SJCRH30 (cell line): ENCODE measurements around the gene LMOD3. TPM values are rescaled to one million over a fixed set of nuclear protein-coding genes. Genes with fewer than 3 reads are reported as not detected.

Experiments used
- DNase-seq, 2 experiments: peaks; one replicate each; pipeline ENCODE4 v3.0.0-alpha.2; 2015 to 2020
- H3K27ac ChIP-seq: fragments of 250-450 bp; sonication (Bioruptor Pico); 2 replicates; pipeline ENCODE4 v1.5.1; 2020; ENCODE audit warnings: mild to moderate bottlenecking, moderate library complexity
- H3K27me3 ChIP-seq: fragments of 250-450 bp; sonication (Bioruptor Pico); 2 replicates; pipeline ENCODE4 v1.5.1; 2020; ENCODE audit warnings: mild to moderate bottlenecking, moderate library complexity
- H3K36me3 ChIP-seq: fragments of 250-450 bp; sonication (Bioruptor Pico); 2 replicates; pipeline ENCODE4 v1.5.1; 2020; ENCODE audit warnings: mild to moderate bottlenecking, moderate library complexity
- H3K4me1 ChIP-seq: fragments of 250-450 bp; sonication (Bioruptor Pico); 2 replicates; pipeline ENCODE4 v1.5.1; 2020; ENCODE audit warnings: mild to moderate bottlenecking, moderate library complexity
- H3K4me3 ChIP-seq: fragments of 250-450 bp; sonication (Bioruptor Pico); 2 replicates; pipeline ENCODE4 v1.5.1; 2020; ENCODE audit warnings: mild to moderate bottlenecking, moderate library complexity
- H3K9me3 ChIP-seq: fragments of 250-450 bp; sonication (Bioruptor Pico); replicated peaks from 2 replicates; pipeline ENCODE4 v1.5.1; 2020; ENCODE audit warnings: mild to moderate bottlenecking, moderate library complexity
- total RNA-seq: library from RNA; depleted of rRNA; stranded (reverse); fragments of >200 nt; shearing (Covaris generic); gene quantifications from 2 replicates; pipeline ENCODE4 v1.2.3, GENCODE V29; 2014; rRNA removed

The LMOD3 gene
- total RNA-seq, 1 experiment from 2014 or later = 1.0 TPM

DNA sequence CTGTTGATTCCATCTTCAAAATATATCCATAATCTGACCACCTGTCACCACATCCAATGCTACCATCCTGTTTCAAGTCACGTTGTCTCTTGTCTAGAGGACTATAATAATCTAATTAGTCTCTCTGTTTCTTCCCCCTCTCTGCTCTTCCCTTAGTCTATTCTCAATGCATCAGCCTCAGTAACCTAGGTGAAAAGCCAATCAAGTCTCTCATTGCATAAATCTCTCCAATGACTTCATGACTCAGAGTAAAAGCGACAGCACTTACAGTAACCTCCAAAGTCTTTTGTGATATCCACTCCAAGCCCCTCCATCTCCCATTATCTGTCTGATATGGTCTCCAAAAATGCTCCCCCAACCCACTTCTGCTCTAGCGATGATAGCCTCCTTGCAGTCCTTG lies 49.5 kb downstream of the LMOD3 start:
- Histone ChIP-seq H3K36me3 (peaks cover 4% of the 10 kb centered on the region; the same call in 1 of the 2 replicates), H3K4me1 (no peaks in the 10 kb centered on the region), H3K27me3 (no peaks in the 10 kb centered on the region), H3K4me3 (no peak overlapping the region), H3K27ac (no peak overlapping the region), H3K9me3 (no peaks in the 10 kb centered on the region)
- no peak for DNase-seq

DNA sequence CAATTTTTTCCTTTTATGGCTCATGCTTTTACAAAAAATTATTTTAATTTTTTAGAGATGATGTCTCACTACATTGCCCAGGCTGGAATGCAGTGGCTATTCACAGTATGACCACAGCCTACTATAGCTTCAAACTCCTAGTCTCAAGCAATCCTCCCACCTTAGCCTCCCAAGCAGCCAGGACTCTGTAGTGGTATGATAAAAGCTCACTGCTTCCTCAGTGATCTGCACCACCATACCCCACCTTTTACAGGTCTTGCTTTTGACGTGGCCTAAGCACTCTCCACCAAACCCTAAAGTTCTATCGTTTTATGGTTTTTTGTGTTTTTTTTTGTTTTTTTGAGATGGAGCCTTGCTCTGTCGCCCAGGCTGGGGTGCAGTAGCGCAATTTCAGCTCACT lies 56.3 kb downstream of the LMOD3 start:
- DNase-seq = no peak
- no peaks in the 10 kb centered on the region for H3K27me3 ChIP-seq
- no peaks in the 10 kb centered on the region for H3K4me1 ChIP-seq
- H3K36me3 ChIP-seq = peaks cover 17% of the 10 kb centered on the region
- no peak overlapping the region for H3K27ac ChIP-seq
- H3K4me3 ChIP-seq = no peak overlapping the region
- no peaks in the 10 kb centered on the region for H3K9me3 ChIP-seq

DNA sequence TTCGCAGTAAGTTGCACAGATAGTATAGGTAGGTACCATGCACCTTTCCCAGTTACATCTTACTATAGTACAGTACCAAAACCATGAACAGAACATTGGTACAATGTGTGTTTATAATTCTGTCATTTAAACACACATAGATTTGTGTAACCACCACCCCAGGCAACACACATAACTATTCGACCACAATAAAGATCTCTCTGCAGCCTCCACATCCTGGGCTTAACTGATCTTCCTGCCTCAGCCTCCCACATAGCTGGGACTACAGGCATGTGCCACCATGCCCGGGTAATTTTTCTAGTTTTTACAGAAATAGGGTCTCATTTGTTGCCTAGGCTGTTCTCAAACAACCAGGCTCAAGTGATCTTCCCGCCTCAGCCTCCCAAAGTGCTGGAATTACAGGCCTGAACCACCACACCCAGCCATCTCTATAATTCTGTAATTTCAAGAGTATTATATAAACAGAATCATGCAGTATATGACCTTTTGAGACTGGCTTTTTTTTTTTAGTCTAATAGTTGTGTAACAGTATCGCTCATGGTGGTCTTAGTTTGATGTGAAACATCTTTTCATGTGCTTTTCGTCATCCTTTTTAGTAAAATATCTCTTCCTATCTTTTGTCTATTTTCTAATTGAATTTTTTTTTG lies 57.0 kb downstream of the LMOD3 start:
- no peaks in the 10 kb centered on the region for H3K4me1 ChIP-seq
- DNase-seq = no peak
- no peaks in the 10 kb centered on the region for H3K9me3 ChIP-seq
- H3K36me3 ChIP-seq = peaks cover 17% of the 10 kb centered on the region
- no peak overlapping the region for H3K4me3 ChIP-seq
- H3K27ac ChIP-seq = no peak overlapping the region
- no peaks in the 10 kb centered on the region for H3K27me3 ChIP-seq

DNA sequence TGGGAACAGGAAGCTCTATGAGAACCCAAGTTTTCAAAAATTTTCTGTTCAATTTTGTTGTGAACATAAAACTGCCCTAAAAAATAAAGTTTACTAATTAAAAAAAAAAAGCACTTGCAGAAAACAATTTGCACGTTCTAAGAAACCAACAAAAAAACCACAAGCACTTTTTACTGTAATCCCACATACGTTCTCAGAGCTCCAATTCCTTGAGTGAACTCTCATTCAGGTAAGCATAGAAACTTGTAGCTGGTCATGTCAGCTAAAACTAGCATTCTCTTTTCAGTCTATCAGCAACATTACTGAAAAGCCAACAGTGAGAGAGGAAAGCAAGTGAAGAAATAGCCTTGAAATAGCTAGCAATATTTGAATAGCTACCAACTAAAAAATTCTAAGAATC lies 58.8 kb downstream of the LMOD3 start:
- H3K4me3 ChIP-seq = no peak overlapping the region
- H3K4me1 ChIP-seq = no peaks in the 10 kb centered on the region
- no peaks in the 10 kb centered on the region for H3K9me3 ChIP-seq
- H3K36me3 ChIP-seq = peaks cover 17% of the 10 kb centered on the region
- no peak for DNase-seq
- H3K27me3 ChIP-seq = no peaks in the 10 kb centered on the region
- H3K27ac ChIP-seq = no peak overlapping the region

DNA sequence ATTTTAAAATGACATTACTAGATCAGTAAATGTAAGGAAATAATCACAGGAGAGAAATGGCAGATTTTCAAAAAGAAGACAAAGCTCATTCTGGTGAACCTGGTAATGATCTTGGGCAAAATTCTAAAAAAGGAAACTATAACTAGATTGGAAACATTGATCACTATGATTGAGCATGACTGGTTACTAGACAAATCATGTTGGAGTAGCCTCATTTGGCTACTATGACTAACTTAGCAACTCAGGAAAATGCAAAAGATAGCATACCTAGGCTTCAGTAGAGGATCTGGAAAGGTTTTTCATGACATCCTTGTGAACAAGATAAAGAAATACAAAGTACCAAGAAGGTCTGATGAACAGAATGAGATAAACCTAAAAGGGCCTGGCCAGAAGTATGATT lies 62.7 kb downstream of the LMOD3 start:
- H3K4me1 ChIP-seq = no peaks in the 10 kb centered on the region
- DNase-seq = no peak
- peaks cover 29% of the 10 kb centered on the region for H3K36me3 ChIP-seq

DNA sequence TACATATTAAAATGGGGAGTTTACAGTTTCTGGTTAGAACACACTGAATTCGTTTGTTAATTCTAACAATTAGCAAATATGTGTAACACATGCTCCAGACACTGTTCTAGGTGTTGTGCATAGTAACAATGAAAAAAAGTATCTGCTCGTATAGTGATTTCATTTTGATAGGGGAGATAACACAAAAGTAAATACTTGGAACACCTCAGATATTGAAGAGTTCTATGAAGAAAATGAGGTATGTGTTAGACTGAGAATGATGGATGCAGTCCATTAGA lies 63.5 kb downstream of the LMOD3 start:
- DNase-seq = no peak
- Histone ChIP-seq H3K36me3 (peaks cover 31% of the 10 kb centered on the region), H3K27ac (no peak overlapping the region), H3K4me3 (no peak overlapping the region), H3K9me3 (no peaks in the 10 kb centered on the region), H3K27me3 (no peaks in the 10 kb centered on the region), H3K4me1 (no peaks in the 10 kb centered on the region)

More for the DNA sequence above, 62.7 kb downstream of the LMOD3 start:
- no peaks in the 10 kb centered on the region for H3K9me3 ChIP-seq
- no peak overlapping the region for H3K4me3 ChIP-seq
- no peak overlapping the region for H3K27ac ChIP-seq
- no peaks in the 10 kb centered on the region for H3K27me3 ChIP-seq

DNA sequence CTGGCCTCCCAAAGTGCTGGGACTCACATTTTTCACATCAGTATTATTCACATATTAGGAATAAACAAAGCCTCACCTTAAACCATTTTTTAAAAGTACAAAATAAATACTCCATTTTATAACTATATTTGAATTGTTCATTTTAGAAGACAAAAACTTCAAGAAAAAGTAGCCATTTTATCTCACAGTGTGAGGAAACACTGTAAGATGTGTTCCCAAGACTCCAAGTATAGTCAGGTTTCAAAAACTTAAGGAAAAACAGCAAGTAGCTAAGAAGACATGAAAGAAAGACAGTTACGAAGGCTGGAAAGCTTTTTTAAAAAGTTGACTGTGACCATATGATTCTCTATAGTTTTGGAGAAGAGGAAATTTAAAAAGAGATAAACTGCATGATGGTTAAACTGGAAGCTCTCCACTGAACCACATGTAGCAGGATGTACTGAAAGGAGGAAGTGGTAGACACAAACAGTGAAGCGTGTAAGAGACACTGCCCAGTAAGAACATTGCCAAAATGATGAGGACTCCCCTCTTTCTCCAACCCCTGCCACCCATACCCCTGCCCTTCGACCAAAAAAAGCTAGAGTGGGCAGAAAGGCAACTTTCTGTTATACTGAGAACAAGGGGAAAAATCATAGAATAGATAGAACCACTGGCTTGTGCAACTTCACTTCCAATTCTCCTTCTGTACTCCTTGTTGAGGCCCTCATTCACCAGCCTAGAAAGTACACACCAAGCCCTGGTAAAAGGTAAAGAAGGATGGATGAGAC lies 64.0 kb downstream of the LMOD3 start:
- Histone ChIP-seq H3K36me3 (peaks cover 31% of the 10 kb centered on the region), H3K4me3 (no peak overlapping the region), H3K9me3 (no peaks in the 10 kb centered on the region), H3K27me3 (no peaks in the 10 kb centered on the region), H3K27ac (no peak overlapping the region), H3K4me1 (no peaks in the 10 kb centered on the region)
- DNase-seq = no peak

Other genes with a start within 250 kb of the LMOD3 start
- not detected in 2 replicates for gene TAFA4, start 190.0 kb downstream of the LMOD3 start, total RNA-seq
- 8.0 and 11.7 TPM in 2 replicates for gene EOGT, start 108.9 kb downstream of the LMOD3 start, total RNA-seq
- gene TMF1, start 70.3 kb downstream of the LMOD3 start, total RNA-seq = 9.5 and 12.7 TPM in 2 replicates
- 41.0 and 48.4 TPM in 2 replicates for gene UBA3, start 42.2 kb downstream of the LMOD3 start, total RNA-seq
- gene ARL6IP5, start 37.7 kb downstream of the LMOD3 start, total RNA-seq = 29.4 and 30.5 TPM in 2 replicates